HCT116 (cell line): ENCODE data around the gene DEPDC5. TPM values are rescaled to one million over a fixed set of nuclear protein-coding genes. Genes with fewer than 3 reads are reported as not detected.

Experiments used
- ATAC-seq: fragments of 200-7000 bp; cut with Tn5 transposase; 2 replicates; pipeline ENCODE4 v1.9.1; 2020; ENCODE audit warnings: mild to moderate bottlenecking, moderate library complexity
- BruUV-seq: library from RNA; stranded (reverse); fragments of 400-500 nt; replicated peaks from 2 replicates; lab custom pipeline; 2021; lab: Mats Ljungman, UMichigan
- CTCF ChIA-PET: fragments of 300-600 bp; sonication (Branson Sonifier 250); formaldehyde crosslinking; loops from one replicate; lab custom pipeline; 2021; ENCODE audit warnings: antibody characterized with exemption; lab: Charles Lee
- POLR2A ChIA-PET: fragments of 300-600, 350-600 bp; sonication (Branson Sonifier 250); formaldehyde crosslinking; loops from one replicate; lab custom pipeline; 2021; ENCODE audit warnings: antibody characterized with exemption; lab: Charles Lee
- RAD21 ChIA-PET, 2 experiments: fragments of 300-600 bp; sonication (Branson Sonifier 250); formaldehyde crosslinking; loops; one replicate each; lab custom pipeline; 2023; ENCODE audit warnings: low total read pairs in 2 of 2; ENCODE audit not compliant: uncharacterized antibody in 2 of 2, unreplicated experiment in 2 of 2, low non-redundant PET in 1 of 2; lab: Charles Lee
- DNase-seq: peaks from one replicate; pipeline ENCODE4 v3.0.0-alpha.2; 2010; ENCODE audit warnings: low read depth, low spot score
- H2AFZ ChIP-seq: fragments of 200-600 bp; shearing (Covaris generic), sonication (generic); 2 replicates; pipeline ENCODE4 v1.6.1; 2017; ENCODE audit warnings: low read depth, mixed run types, mixed read lengths, antibody characterized with exemption, low read length; ENCODE audit not compliant: poor library complexity, severe bottlenecking
- H3K27ac ChIP-seq: 2 replicates; pipeline ENCODE4 v1.5.1; 2012; ENCODE audit warnings: low read depth, low read length
- H3K27me3 ChIP-seq: fragments of 200-600 bp; sonication (generic); 2 replicates; pipeline ENCODE4 v1.6.1; 2016; ENCODE audit warnings: mixed run types, low read length, mixed read lengths; ENCODE audit not compliant: insufficient read depth
- H3K36me3 ChIP-seq, 2 experiments: fragments of 200-500 bp in 1 of 2; fragments of 200-600 bp in 1 of 2; sonication (Bioruptor generic) in 1 of 2; sonication (generic) in 1 of 2; 2 replicates each; pipeline versions ENCODE4 v1.5.1 to v1.6.1; 2014 to 2016; ENCODE audit warnings: low read length in 2 of 2, inconsistent platforms in 1 of 2, mixed read lengths in 1 of 2, mixed run types in 1 of 2; ENCODE audit not compliant: insufficient read depth in 2 of 2, control insufficient read depth in 1 of 2
- H3K4me1 ChIP-seq, 2 experiments: fragments of 200-600 bp in 1 of 2; sonication (generic) in 1 of 2; 2 replicates each; pipeline versions ENCODE4 v1.5.1 to v1.6.1; 2012 to 2017; ENCODE audit warnings: low read length in 2 of 2, inconsistent platforms in 1 of 2, mild to moderate bottlenecking in 1 of 2, mixed read lengths in 1 of 2, mixed run types in 1 of 2, moderate library complexity in 1 of 2; ENCODE audit not compliant: insufficient read depth in 2 of 2, control insufficient read depth in 1 of 2
- H3K4me2 ChIP-seq: fragments of 200-600 bp; sonication (generic); 2 replicates; pipeline ENCODE4 v1.6.1; 2017; ENCODE audit warnings: mixed run types, low read length, mixed read lengths
- H3K4me3 ChIP-seq, 2 experiments: fragments of 200-600 bp in 1 of 2; sonication (generic) in 1 of 2; replicated peaks in 1 of 2; 2 replicates each; pipeline ENCODE4 v1.5.1; 2011 to 2016; ENCODE audit warnings: low read length in 2 of 2, control low read depth in 1 of 2, low read depth in 1 of 2, mild to moderate bottlenecking in 1 of 2, mixed read lengths in 1 of 2, mixed run types in 1 of 2
- H3K79me2 ChIP-seq: fragments of 200-600 bp; sonication (generic); 2 replicates; pipeline ENCODE4 v1.6.1; 2017; ENCODE audit warnings: mild to moderate bottlenecking, mixed run types, low read length, moderate library complexity, mixed read lengths; ENCODE audit not compliant: insufficient read depth
- H3K9ac ChIP-seq: fragments of 200-600 bp; sonication (generic); 2 replicates; pipeline ENCODE4 v1.6.1; 2016; ENCODE audit warnings: low read length, mixed read lengths
- H3K9me2 ChIP-seq: fragments of 200-600 bp; sonication (generic), shearing (Covaris generic); 2 replicates; pipeline ENCODE4 v1.6.1; 2017; ENCODE audit warnings: mixed run types, mild to moderate bottlenecking, moderate library complexity; ENCODE audit not compliant: insufficient read depth
- H3K9me3 ChIP-seq, 2 experiments: fragments of 200-500 bp in 1 of 2; fragments of 200-600 bp in 1 of 2; sonication (Bioruptor generic) in 1 of 2; sonication (generic) in 1 of 2; 2 replicates each; pipeline ENCODE4 v1.6.1; 2014 to 2017; ENCODE audit warnings: low read length in 2 of 2, mixed read lengths in 2 of 2, inconsistent platforms in 1 of 2, low read depth in 1 of 2, mild to moderate bottlenecking in 1 of 2, mixed run types in 1 of 2, moderate library complexity in 1 of 2; ENCODE audit not compliant: control insufficient read depth in 1 of 2, insufficient read depth in 1 of 2
- H4K20me1 ChIP-seq: fragments of 200-600 bp; sonication (generic), shearing (Covaris generic); 2 replicates; pipeline ENCODE4 v1.6.1; 2017; ENCODE audit warnings: mixed run types, mild to moderate bottlenecking, moderate library complexity; ENCODE audit not compliant: insufficient read depth
- ATF3 ChIP-seq: IDR thresholded peaks from 2 replicates; pipeline ENCODE4 v1.6.1; 2012
- CEBPB ChIP-seq: IDR thresholded peaks from 2 replicates; pipeline ENCODE4 v1.6.1; 2012; ENCODE audit warnings: low read depth
- EGR1 ChIP-seq: IDR thresholded peaks from 2 replicates; pipeline ENCODE4 v1.6.1; 2012; ENCODE audit warnings: low read depth
- EZH2 ChIP-seq: fragments of 200-600 bp; sonication (generic); IDR thresholded peaks from 2 replicates; pipeline ENCODE4 v1.6.1; 2017; ENCODE audit warnings: antibody characterized with exemption, mixed run types
- EZH2phosphoT487 ChIP-seq: fragments of 200-600 bp; IDR thresholded peaks from 2 replicates; pipeline ENCODE4 v1.6.1; 2018; ENCODE audit warnings: antibody characterized with exemption, borderline replicate concordance
- JUND ChIP-seq: IDR thresholded peaks from 2 replicates; pipeline ENCODE4 v1.6.1; 2012
- MAX ChIP-seq: IDR thresholded peaks from 2 replicates; pipeline ENCODE4 v1.6.1; 2012
- POLR2A ChIP-seq: IDR thresholded peaks from 2 replicates; pipeline ENCODE4 v1.7.0; 2011; ENCODE audit warnings: borderline replicate concordance; ENCODE audit not compliant: insufficient read depth, insufficient read length; ENCODE audit errors: extremely low read depth
- POLR2AphosphoS5 ChIP-seq: IDR thresholded peaks from 2 replicates; pipeline ENCODE4 v1.6.1; 2011; ENCODE audit warnings: mild to moderate bottlenecking, low read depth, low read length, moderate library complexity
- SIN3A ChIP-seq: IDR thresholded peaks from 2 replicates; pipeline ENCODE4 v1.6.1; 2012; ENCODE audit warnings: low read depth
- SP1 ChIP-seq: IDR thresholded peaks from 2 replicates; pipeline ENCODE4 v1.6.1; 2012; ENCODE audit warnings: low read depth
- SRF ChIP-seq: IDR thresholded peaks from 2 replicates; pipeline ENCODE4 v1.6.1; 2012; ENCODE audit warnings: low read depth
- TCF7L2 ChIP-seq: IDR thresholded peaks from 2 replicates; pipeline ENCODE4 v1.7.0; 2011; ENCODE audit warnings: borderline replicate concordance, inconsistent platforms; ENCODE audit not compliant: insufficient read depth, insufficient read length; ENCODE audit errors: extremely low read depth
- YY1 ChIP-seq: IDR thresholded peaks from 2 replicates; pipeline ENCODE4 v1.6.1; 2011; ENCODE audit warnings: low read length, low read depth, moderate library complexity, mild to moderate bottlenecking; ENCODE audit not compliant: insufficient replicate concordance; ENCODE audit errors: extremely low read depth
- ZFX ChIP-seq: fragments of 450-650 bp; IDR thresholded peaks from 2 replicates; pipeline ENCODE4 v1.6.1; 2017
- ZNF274 ChIP-seq: fragments of 200-500 bp; sonication (Bioruptor generic); IDR thresholded peaks from 2 replicates; pipeline ENCODE4 v1.6.1; 2014; ENCODE audit warnings: mild to moderate bottlenecking, low read depth, low read length, inconsistent platforms
- intact Hi-C: fragments of 100-400 bp; cut with micrococcal nuclease; formaldehyde crosslinking; loops from 2 replicates; pipeline ENCODE4 v1.10.0; 2022
- total RNA-seq: library from RNA; stranded (reverse); gene quantifications from one replicate; pipeline ENCODE4 v1.2.1, GENCODE V29; 2021; ENCODE audit not compliant: unreplicated experiment
- TF ChIP-seq, protein P1 (sequence below), 3 experiments: fragments of 200-600 bp in 1 of 3; sonication (generic) in 1 of 3; IDR thresholded peaks in 2 of 3; conservative IDR thresholded peaks in 1 of 3; 2 replicates each; pipeline ENCODE4 v1.5.1; 2012 to 2017; ENCODE audit warnings: low read depth in 2 of 3, low read length in 2 of 3, antibody characterized with exemption in 1 of 3, borderline replicate concordance in 1 of 3, control low read depth in 1 of 3, mild to moderate bottlenecking in 1 of 3, mixed read lengths in 1 of 3, mixed run types in 1 of 3, moderate library complexity in 1 of 3; ENCODE audit not compliant: insufficient read depth in 1 of 3

Gene DEPDC5
- total RNA-seq, 1 experiment from 2014 or later: 35.0 TPM

DNA sequence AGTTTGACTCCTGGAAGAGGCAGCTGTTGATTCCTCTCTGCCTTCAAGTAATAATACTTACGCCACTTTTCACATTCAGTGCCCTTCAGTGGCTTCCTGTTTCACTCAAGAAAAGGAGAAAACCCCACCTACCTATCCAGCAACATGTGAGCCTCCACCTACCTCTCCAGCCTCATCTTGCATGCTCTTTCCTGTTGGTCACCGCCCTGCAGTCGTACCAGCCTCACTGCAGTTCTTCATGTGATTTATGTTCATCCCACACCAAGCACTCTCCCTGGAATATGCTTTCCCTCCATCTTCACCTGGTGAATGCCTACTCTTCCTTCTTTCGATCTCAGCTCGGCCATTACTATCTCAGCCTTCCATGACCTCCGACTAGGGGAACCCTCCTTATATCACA lies 168.7 kb downstream of the DEPDC5 start:
- Histone ChIP-seq H3K27ac (no peak overlapping the region), H3K4me1 (peaks cover 0 to 3% of the 10 kb centered on the region in 2 experiments; a peak in 1 of 4 replicates), H3K79me2 (no peaks in the 10 kb centered on the region), H4K20me1 (no peaks in the 10 kb centered on the region), H3K9me2 (no peaks in the 10 kb centered on the region), H3K36me3 (no peaks in the 10 kb centered on the region), H2AFZ (no peak overlapping the region), H3K9ac (no peak overlapping the region), H3K27me3 (0 out of 2 replicates have a peak, but pooled peaks cover under 1% of the 10 kb centered on the region), H3K9me3 (no peaks in the 10 kb centered on the region), H3K4me2 (no peak overlapping the region), H3K4me3 (no peak overlapping the region)
- intact Hi-C loops: no loop called here
- no TSS peak for BruUV-seq
- RAD21 ChIA-PET: no interaction called here
- ATAC-seq (no peak), DNase-seq (no peak)
- POLR2A ChIA-PET: no interaction called here
- CTCF ChIA-PET: no interaction called here
- TF ChIP-seq EZH2phosphoT487: no peak

DNA sequence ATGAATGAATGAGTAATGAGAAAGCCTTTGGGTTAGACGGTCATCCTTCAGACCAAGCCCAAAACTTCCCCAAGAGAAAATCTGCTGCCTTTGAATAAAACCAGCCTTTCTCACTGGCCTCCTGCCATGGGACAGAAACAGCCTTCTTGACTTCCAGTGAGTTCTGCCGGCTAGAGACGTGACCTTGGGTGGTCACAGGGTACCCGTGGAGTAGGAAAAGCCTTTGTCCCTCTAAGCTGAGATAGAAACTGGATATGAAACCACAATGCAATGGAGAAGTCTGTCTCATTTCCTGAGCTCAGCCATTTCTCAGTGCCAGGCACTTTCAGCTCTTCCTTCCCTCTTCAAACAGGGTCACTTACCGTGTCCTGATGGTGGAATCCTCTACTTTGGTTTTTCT lies 169.3 kb downstream of the DEPDC5 start:
- H3K27ac ChIP-seq: no peak overlapping the region
- no peaks in the 10 kb centered on the region for H3K9me2 ChIP-seq
- DNase-seq (no peak), ATAC-seq (no peak)
- H3K4me3 ChIP-seq: no peak overlapping the region
- no peaks in the 10 kb centered on the region for H4K20me1 ChIP-seq
- no peaks in the 10 kb centered on the region for H3K9me3 ChIP-seq
- H3K4me2 ChIP-seq: no peak overlapping the region
- ChIA-PET CTCF (interaction anchor here (1.0 kb wide), 1 partner anchor 47 kb away, joined by 3 read pairs; no protein-coding TSS in a partner anchor), POLR2A (no interaction called here), RAD21 (no interaction called here)
- H3K4me1 ChIP-seq: peaks cover 0 to 3% of the 10 kb centered on the region in 2 experiments; a peak in 1 of 4 replicates
- intact Hi-C loops: no loop called here
- no peaks in the 10 kb centered on the region for H3K36me3 ChIP-seq
- no peak overlapping the region for H2AFZ ChIP-seq
- no peak overlapping the region for H3K9ac ChIP-seq
- no TSS peak for BruUV-seq
- no peaks in the 10 kb centered on the region for H3K79me2 ChIP-seq
- H3K27me3 ChIP-seq: peaks cover 5% of the 10 kb centered on the region; the same call in 1 of the 2 replicates
- TF ChIP-seq TCF7L2 (no peak), SP1 (no peak), EZH2phosphoT487 (no peak), ATF3 (no peak), POLR2AphosphoS5 (no peak), EGR1 (no peak), YY1 (no peak), EZH2 (no peak), ZFX (no peak), CEBPB (no peak), SRF (no peak), MAX (no peak), ZNF274 (no peak), JUND (no peak), SIN3A (no peak), POLR2A (no peak)
- TF ChIP-seq, protein P1, sequence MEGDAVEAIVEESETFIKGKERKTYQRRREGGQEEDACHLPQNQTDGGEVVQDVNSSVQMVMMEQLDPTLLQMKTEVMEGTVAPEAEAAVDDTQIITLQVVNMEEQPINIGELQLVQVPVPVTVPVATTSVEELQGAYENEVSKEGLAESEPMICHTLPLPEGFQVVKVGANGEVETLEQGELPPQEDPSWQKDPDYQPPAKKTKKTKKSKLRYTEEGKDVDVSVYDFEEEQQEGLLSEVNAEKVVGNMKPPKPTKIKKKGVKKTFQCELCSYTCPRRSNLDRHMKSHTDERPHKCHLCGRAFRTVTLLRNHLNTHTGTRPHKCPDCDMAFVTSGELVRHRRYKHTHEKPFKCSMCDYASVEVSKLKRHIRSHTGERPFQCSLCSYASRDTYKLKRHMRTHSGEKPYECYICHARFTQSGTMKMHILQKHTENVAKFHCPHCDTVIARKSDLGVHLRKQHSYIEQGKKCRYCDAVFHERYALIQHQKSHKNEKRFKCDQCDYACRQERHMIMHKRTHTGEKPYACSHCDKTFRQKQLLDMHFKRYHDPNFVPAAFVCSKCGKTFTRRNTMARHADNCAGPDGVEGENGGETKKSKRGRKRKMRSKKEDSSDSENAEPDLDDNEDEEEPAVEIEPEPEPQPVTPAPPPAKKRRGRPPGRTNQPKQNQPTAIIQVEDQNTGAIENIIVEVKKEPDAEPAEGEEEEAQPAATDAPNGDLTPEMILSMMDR (IDR thresholded peaks at IDR 0.05 in 2 of 3, conservative IDR thresholded peaks at IDR 0.05 in 1 of 3; ENCODE audit: borderline replicate concordance in 1 of 3, insufficient read depth in 1 of 3, low read depth in 2 of 3, low read length in 2 of 3): no peak
